DOHH2 (cell line): ENCODE data around the gene HOXB7.

Source experiments
- CTCF ChIP-seq: fragments of 200-600 bp; sonication (generic); IDR thresholded peaks from one replicate; pipeline ENCODE4 v1.5.1; 2014; ENCODE audit warnings: antibody characterized with exemption, mild to moderate bottlenecking, low read depth, low read length; ENCODE audit not compliant: poor library complexity, severe bottlenecking
- EZH2phosphoT487 ChIP-seq: fragments of 200-600 bp; sonication (generic); IDR thresholded peaks from 2 replicates; pipeline ENCODE4 v1.6.1; 2017; ENCODE audit warnings: borderline replicate concordance, mild to moderate bottlenecking, antibody characterized with exemption, low read length, moderate library complexity, mixed read lengths

DNA sequence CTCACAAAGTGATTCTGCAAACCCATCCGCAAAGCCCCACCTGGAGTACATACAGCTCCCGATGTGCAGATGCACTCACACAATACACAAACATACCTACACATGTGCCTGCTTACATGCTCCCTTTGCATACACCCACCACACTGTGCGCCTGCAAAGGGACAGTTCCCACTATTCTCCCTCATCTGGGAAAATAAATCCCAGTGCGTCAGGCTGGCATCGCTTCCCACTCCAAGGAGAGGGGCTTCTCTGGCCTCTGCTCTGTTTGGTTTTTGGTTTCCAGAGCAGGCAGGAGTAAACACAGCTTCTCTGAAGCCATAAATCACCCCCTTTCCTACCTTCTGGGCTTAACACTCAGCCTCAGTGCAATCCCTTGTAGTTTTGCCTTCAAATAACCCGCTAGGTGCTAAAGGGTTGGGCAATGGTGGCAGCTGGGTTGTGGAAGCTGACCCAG, 47.4 kb downstream of the HOXB7 start:
- TF ChIP-seq CTCF (no peak), EZH2phosphoT487 (no peak)
